ENCODE measurements around the gene INHBC.

The INHBC gene

GRCh38 chr12:57498132-57498502 is 63.5 kb downstream of the INHBC start:
- Histone ChIP-seq H3K4me1 (ENCODE audit: control insufficient read depth, insufficient read depth, low read length) (no peaks in the 10 kb centered on the region), H3K27ac (ENCODE audit: extremely low read depth, low read depth, low read length) (peak overlapping the region; percentile 24; the same call in 1 of the 2 replicates), H3K36me3 (ENCODE audit: control insufficient read depth in 2 of 2, insufficient read depth in 1 of 2, low read length in 2 of 2) (peaks cover 64 to 69% of the 10 kb centered on the region in 2 experiments), H3K9me3 (ENCODE audit: control insufficient read depth, insufficient read depth, low read depth, low read length) (no peaks in the 10 kb centered on the region), H3K4me3 (ENCODE audit: low read depth, low read length) (no peak overlapping the region)
- CTCF ChIA-PET = no interaction called here
- POLR2A ChIA-PET = interaction anchor here (1.2 to 2.3 kb wide), 2 partner anchors 9 to 10 kb away, joined by 3 to 8 read pairs; partner anchors contain the start of gene MARS1
- no peak for TF ChIP-seq ZNF16 (tag by site-specific recombination; IDR thresholded peaks at IDR 0.05; ENCODE audit: low read depth)
- no peak for TF ChIP-seq ZNF280C (tag by site-specific recombination; IDR thresholded peaks at IDR 0.05)
- no peak for TF ChIP-seq ZNF670 (tag by site-specific recombination; IDR thresholded peaks at IDR 0.05; ENCODE audit: low read depth)
- TF ChIP-seq ZNF544 (tag by site-specific recombination; IDR thresholded peaks at IDR 0.05) = no peak
- no peak for TF ChIP-seq SALL2 (tag by site-specific recombination; IDR thresholded peaks at IDR 0.05; ENCODE audit: borderline replicate concordance)
- TF ChIP-seq KLF9 (tag by site-specific recombination; IDR thresholded peaks at IDR 0.05; ENCODE audit: low read depth) = no peak
- TF ChIP-seq ZNF148 (tag by site-specific recombination; IDR thresholded peaks at IDR 0.05; ENCODE audit: borderline replicate concordance) = no peak
- TF ChIP-seq ZBTB21 (tag by site-specific recombination; IDR thresholded peaks at IDR 0.05) = no peak
- no peak for TF ChIP-seq GLI2 (tag by site-specific recombination; IDR thresholded peaks at IDR 0.05; ENCODE audit: borderline replicate concordance, low read depth)
- TF ChIP-seq ZNF830 (tag by site-specific recombination; IDR thresholded peaks at IDR 0.05; ENCODE audit: low read depth) = no peak
- no peak for TF ChIP-seq ZNF398 (tag by site-specific recombination; IDR thresholded peaks at IDR 0.05)
- TF ChIP-seq ZNF707 (tag by site-specific recombination; IDR thresholded peaks at IDR 0.05) = no peak
- TF ChIP-seq ZNF114 (tag by site-specific recombination; IDR thresholded peaks at IDR 0.05) = no peak
- no peak for TF ChIP-seq ZSCAN4 (tag by site-specific recombination; IDR thresholded peaks at IDR 0.05)
- TF ChIP-seq ZNF621 (tag by site-specific recombination; IDR thresholded peaks at IDR 0.05) = no peak
- no peak for TF ChIP-seq SP7 (tag by site-specific recombination; IDR thresholded peaks at IDR 0.05)
- no peak for TF ChIP-seq ZNF623 (tag by site-specific recombination; IDR thresholded peaks at IDR 0.05)
- TF ChIP-seq ZNF610 (tag by site-specific recombination; IDR thresholded peaks at IDR 0.05; ENCODE audit: borderline replicate concordance) = no peak
- TF ChIP-seq ZFP37 (tag by site-specific recombination; IDR thresholded peaks at IDR 0.05) = no peak
- no peak for TF ChIP-seq AEBP2 (tag by site-specific recombination; IDR thresholded peaks at IDR 0.05; ENCODE audit: borderline replicate concordance)
